ENCODE measurements around the gene TLX2.

GRCh38 chr2:74530239-74531187 lies 16.3 kb downstream of the TLX2 start:
- TF ChIP-seq CTCF (IDR thresholded peaks at IDR 0.05; ENCODE audit: borderline replicate concordance, extremely low read depth, low read length, poor library complexity, severe bottlenecking) (no peak), EZH2 (IDR thresholded peaks at IDR 0.05; ENCODE audit: borderline replicate concordance, low read depth, low read length, severe bottlenecking) (no peak)
